Type B pancreatic cell (in vitro differentiated cells): ENCODE measurements around the gene DPAGT1. TPM values are rescaled to one million over a fixed set of nuclear protein-coding genes. Genes with fewer than 3 reads are reported as not detected.
A peak's percentile ranks its signal among the peaks of the same experiment; 100 is the strongest.
"Not testable (repeated sequence)": the region's sequence is repeated elsewhere in the genome, so short reads cannot be mapped to it uniquely, and the experiment has no call there.

ENCODE experiments used
- DNase-seq: peaks from one replicate; pipeline ENCODE4 v3.0.0; 2021; ENCODE audit warnings: mixed read lengths; ENCODE audit not compliant: unreplicated experiment; ENCODE audit errors: extremely low spot score
- H3K27ac Mint-ChIP-seq: 2 replicates; pipeline ENCODE4 v1.8.0; 2021; ENCODE audit warnings: mild to moderate bottlenecking, mixed read lengths
- H3K27me3 Mint-ChIP-seq: 2 replicates; pipeline ENCODE4 v1.8.0; 2021; ENCODE audit warnings: mixed read lengths
- H3K36me3 Mint-ChIP-seq: 2 replicates; pipeline ENCODE4 v1.8.0; 2021; ENCODE audit warnings: mixed read lengths
- H3K4me1 Mint-ChIP-seq: one replicate; pipeline ENCODE4 v1.8.0; 2021; ENCODE audit warnings: mixed read lengths; ENCODE audit not compliant: unreplicated experiment
- H3K4me3 Mint-ChIP-seq: 2 replicates; pipeline ENCODE4 v1.8.0; 2021; ENCODE audit warnings: mild to moderate bottlenecking, mixed read lengths
- H3K9me3 Mint-ChIP-seq: 2 replicates; pipeline ENCODE4 v1.8.0; 2021; ENCODE audit warnings: mixed read lengths
- total RNA-seq: library from RNA; stranded (reverse); gene quantifications from 2 replicates; pipeline ENCODE4 v1.2.1, GENCODE V29; 2021; ENCODE audit warnings: low replicate concordance
- TF ChIP-seq, protein P1 (sequence below): fragments of 200-600 bp; sonication (generic); conservative IDR thresholded peaks from 2 replicates; pipeline ENCODE4 v1.5.0; 2021; ENCODE audit warnings: antibody characterized with exemption, mild to moderate bottlenecking

DPAGT1 gene
- total RNA-seq, 1 donor from 2014 or later, result 62.1 TPM

DNA sequence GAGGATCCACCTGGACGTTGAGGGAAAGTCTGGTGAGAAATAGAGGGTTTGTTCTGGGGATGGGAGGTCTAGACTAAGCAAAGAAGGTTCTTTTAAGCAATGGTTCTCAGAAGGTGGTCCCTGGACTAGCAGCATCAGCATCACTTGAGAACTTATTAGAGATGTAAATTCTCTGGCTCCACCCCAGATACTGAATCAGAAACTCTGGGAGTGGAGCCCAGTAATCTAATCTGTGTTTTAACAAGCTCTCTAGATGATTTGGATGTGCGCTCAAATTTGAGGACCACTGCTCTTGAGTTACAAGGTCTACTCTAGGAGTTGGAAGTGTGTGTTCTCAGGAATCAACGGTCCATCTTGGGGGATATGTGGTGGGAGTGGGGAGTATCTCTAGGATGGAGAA lies 43.9 kb upstream of the DPAGT1 start:
- H3K4me1 Mint-ChIP-seq, result peaks cover 6% of the 10 kb centered on the region
- H3K27me3 Mint-ChIP-seq, result peaks cover 53% of the 10 kb centered on the region
- no peak overlapping the region for H3K27ac Mint-ChIP-seq
- no peak for DNase-seq
- H3K9me3 Mint-ChIP-seq, result no peaks in the 10 kb centered on the region
- TF ChIP-seq, protein P1, sequence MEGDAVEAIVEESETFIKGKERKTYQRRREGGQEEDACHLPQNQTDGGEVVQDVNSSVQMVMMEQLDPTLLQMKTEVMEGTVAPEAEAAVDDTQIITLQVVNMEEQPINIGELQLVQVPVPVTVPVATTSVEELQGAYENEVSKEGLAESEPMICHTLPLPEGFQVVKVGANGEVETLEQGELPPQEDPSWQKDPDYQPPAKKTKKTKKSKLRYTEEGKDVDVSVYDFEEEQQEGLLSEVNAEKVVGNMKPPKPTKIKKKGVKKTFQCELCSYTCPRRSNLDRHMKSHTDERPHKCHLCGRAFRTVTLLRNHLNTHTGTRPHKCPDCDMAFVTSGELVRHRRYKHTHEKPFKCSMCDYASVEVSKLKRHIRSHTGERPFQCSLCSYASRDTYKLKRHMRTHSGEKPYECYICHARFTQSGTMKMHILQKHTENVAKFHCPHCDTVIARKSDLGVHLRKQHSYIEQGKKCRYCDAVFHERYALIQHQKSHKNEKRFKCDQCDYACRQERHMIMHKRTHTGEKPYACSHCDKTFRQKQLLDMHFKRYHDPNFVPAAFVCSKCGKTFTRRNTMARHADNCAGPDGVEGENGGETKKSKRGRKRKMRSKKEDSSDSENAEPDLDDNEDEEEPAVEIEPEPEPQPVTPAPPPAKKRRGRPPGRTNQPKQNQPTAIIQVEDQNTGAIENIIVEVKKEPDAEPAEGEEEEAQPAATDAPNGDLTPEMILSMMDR, result no peak
- no peaks in the 10 kb centered on the region for H3K36me3 Mint-ChIP-seq
- no peak overlapping the region for H3K4me3 Mint-ChIP-seq

DNA sequence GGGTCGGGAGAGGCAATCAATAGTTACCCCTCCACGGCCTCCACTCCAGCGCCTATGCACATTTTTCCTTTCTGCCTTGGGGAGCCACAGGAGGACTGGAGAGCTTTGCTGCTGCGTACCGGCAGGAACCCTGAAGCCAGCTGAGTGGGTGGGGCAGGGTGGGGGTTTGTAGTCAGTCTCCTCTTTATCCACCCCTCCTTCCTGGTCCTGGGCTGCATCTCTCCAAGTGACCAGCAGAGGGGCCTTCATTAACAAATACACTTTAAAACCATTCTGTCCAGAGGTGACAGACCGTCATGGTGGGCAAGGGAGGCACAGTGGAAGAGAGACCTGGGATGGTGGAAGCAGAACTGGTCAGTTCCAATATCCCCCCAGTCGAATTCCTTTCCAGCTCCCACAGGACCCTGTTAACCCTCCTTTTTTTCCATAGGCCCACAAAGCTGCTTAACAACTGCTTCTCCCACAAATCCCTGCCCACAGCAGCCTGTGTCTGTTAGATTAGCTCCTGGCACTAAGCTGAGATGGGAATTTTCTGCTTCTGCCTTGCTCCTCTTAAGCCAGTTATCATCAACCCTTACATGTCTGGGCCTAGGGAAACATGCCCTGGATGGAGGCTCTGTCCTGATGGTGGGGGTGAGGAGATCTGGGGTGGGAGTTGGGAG lies 43.3 kb upstream of the DPAGT1 start:
- TF ChIP-seq, protein P1, result peak; percentile 80
- Mint-ChIP-seq H3K36me3 (no peaks in the 10 kb centered on the region), H3K4me3 (no peak overlapping the region), H3K9me3 (no peaks in the 10 kb centered on the region), H3K4me1 (peaks cover 6% of the 10 kb centered on the region), H3K27ac (no peak overlapping the region), H3K27me3 (peaks cover 47% of the 10 kb centered on the region)
- no peak for DNase-seq

- not testable (repeated sequence) for H3K9me3 Mint-ChIP-seq
Observed at GRCh38 chr11:119139276-119139675, 37.6 kb upstream of the DPAGT1 start.

GRCh38 chr11:119134389-119134978 lies 32.8 kb upstream of the DPAGT1 start:
- TF ChIP-seq, protein P1, result peak; percentile 65
- H3K27me3 Mint-ChIP-seq, result peaks cover 10% of the 10 kb centered on the region
- H3K36me3 Mint-ChIP-seq, result peaks cover 18% of the 10 kb centered on the region
- H3K4me3 Mint-ChIP-seq, result no peak overlapping the region
- no peaks in the 10 kb centered on the region for H3K4me1 Mint-ChIP-seq
- H3K9me3 Mint-ChIP-seq, result no peaks in the 10 kb centered on the region
- H3K27ac Mint-ChIP-seq, result no peak overlapping the region
- no peak for DNase-seq

More at GRCh38 chr11:119139276-119139675, 37.6 kb upstream of the DPAGT1 start:
- H3K4me1 Mint-ChIP-seq, DNase-seq, H3K4me3 Mint-ChIP-seq, H3K36me3 Mint-ChIP-seq, H3K27ac Mint-ChIP-seq: not testable (repeated sequence)
- peaks cover 21% of the 10 kb centered on the region for H3K27me3 Mint-ChIP-seq

DNA sequence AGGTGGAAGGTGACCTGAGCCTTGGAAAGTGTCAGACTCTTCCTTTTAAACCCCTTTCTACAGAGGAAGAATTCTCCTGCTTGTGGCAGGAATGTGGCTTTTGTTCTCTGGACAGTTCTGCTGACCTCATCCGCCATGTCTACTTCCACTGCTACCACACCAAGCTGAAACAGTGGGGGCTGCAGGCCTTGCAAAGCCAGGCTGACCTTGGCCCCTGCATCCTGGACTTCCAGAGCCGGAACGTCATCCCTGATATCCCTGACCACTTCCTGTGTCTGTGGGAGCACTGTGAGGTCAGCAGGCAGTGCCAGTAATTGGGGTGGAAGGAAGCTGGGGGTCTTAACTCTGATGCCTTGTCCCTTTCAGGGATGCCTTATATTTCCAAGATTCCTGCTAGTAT lies 29.0 kb upstream of the DPAGT1 start:
- Mint-ChIP-seq H3K9me3 (no peaks in the 10 kb centered on the region), H3K27ac (no peak overlapping the region), H3K4me3 (no peak overlapping the region), H3K4me1 (no peaks in the 10 kb centered on the region), H3K27me3 (no peaks in the 10 kb centered on the region), H3K36me3 (peaks cover 18% of the 10 kb centered on the region)
- TF ChIP-seq, protein P1, result no peak
- DNase-seq, result no peak

GRCh38 chr11:119126675-119127268 lies 25.1 kb upstream of the DPAGT1 start:
- no peak for DNase-seq
- H3K27me3 Mint-ChIP-seq, result no peaks in the 10 kb centered on the region
- H3K4me3 Mint-ChIP-seq, result no peak overlapping the region
- no peaks in the 10 kb centered on the region for H3K9me3 Mint-ChIP-seq
- peaks cover 7% of the 10 kb centered on the region for H3K4me1 Mint-ChIP-seq
- TF ChIP-seq, protein P1, result no peak
- peaks cover 9% of the 10 kb centered on the region for H3K36me3 Mint-ChIP-seq
- no peak overlapping the region for H3K27ac Mint-ChIP-seq
